GM20000 (cell line): ENCODE data around the gene EXOC6B.

Experiments
- DNase-seq: peaks from one replicate; pipeline ENCODE4 v3.0.0; 2012; ENCODE audit warnings: low spot score
- TF ChIP-seq, protein P1 (sequence below): IDR thresholded peaks from 2 replicates; pipeline ENCODE4 v1.5.1; 2012; ENCODE audit warnings: mild to moderate bottlenecking, control low read depth; ENCODE audit errors: extremely low read depth, missing control alignments

Gene EXOC6B

DNA sequence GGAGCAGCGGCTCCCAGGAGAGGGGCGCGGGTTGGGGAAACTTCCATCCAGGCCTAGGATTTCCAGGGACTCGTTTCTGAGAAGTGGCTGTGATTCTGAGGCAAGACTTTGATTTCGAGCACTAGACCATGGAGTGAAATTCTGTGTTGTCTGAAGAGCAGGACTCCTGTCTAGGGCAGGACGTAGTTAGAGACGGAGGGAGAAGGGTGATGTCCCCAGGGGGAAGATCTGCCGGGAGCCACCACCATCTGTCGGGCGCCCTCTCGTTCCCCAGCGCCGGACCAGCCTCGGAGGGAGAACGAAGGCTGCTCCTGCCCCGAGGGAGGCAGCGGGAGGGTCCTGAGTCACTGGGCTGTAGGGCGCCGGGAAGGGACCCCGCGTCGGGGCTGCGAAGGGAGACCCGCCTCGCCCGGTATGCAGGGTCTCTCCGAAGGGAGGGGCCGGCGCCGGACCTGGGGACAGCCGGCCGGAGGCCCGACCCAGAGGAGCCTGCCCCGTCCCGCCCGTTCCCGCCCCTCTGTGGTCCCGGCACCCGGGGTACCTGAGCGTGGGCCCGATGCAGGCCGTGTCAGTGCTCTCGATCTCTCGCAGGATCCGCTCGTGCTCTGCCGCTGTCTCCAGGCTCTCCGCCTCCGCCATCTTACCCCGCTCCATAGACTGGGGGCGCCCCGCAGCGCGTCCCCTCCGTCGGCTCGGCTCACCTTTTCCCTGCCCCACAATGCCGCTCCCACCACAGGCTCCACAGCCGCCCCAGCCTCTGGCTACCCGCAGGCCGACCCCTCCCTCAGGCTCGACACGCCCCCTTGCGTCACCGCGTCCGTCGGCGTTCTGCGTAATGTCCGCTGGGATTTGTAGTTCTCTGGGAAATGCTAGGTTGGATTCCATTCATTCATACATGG, at the start of gene EXOC6B:
Gene EXOC6B (minus strand): TSS at position 777 of the 899 bp plus-strand sequence.
- TF ChIP-seq, protein P1, sequence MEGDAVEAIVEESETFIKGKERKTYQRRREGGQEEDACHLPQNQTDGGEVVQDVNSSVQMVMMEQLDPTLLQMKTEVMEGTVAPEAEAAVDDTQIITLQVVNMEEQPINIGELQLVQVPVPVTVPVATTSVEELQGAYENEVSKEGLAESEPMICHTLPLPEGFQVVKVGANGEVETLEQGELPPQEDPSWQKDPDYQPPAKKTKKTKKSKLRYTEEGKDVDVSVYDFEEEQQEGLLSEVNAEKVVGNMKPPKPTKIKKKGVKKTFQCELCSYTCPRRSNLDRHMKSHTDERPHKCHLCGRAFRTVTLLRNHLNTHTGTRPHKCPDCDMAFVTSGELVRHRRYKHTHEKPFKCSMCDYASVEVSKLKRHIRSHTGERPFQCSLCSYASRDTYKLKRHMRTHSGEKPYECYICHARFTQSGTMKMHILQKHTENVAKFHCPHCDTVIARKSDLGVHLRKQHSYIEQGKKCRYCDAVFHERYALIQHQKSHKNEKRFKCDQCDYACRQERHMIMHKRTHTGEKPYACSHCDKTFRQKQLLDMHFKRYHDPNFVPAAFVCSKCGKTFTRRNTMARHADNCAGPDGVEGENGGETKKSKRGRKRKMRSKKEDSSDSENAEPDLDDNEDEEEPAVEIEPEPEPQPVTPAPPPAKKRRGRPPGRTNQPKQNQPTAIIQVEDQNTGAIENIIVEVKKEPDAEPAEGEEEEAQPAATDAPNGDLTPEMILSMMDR: no peak

DNA sequence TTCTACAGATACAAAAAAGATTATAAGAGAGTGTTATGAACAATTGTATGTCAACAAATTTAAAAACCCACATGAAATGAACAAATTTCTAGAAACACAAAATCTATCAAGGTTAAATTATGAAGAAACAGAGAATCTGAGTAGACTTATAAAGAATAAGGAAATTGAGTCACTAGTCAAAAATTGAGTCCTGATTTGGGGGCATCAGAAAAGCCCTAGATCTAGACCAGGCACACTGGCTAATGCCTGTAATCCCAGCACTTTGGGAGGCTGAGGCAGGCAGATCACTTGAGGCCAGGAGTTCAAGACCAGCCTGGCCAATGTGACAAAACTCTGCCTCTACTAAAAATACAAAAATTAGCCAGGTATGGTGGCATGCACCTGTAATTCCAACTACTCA, 46.0 kb upstream of the EXOC6B start:
- TF ChIP-seq, protein P1: no peak

More for the DNA sequence above, at the start of gene EXOC6B:
- DNase-seq: peak; percentile 83

DNA sequence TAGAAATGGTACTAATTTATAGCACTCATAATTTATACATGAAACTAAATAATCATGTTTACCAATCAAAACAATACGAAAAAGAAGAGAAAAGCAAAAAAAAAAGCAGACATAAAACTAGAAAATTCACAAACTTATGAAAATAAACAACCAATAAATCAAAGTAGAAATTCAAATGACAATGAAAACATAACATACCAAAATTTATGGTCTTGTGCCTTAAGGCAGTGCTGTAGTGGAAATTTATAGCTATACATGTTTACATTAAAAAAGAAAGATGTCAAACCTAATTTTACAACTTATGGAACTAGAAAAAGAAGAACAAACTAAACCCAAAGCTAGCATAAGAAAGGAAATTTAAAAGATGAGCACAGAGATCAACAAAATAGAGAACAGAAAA, 45.2 kb upstream of the EXOC6B start:
- TF ChIP-seq, protein P1: no peak
- DNase-seq: no peak

More for the DNA sequence above, 46.0 kb upstream of the EXOC6B start:
- DNase-seq: no peak

DNA sequence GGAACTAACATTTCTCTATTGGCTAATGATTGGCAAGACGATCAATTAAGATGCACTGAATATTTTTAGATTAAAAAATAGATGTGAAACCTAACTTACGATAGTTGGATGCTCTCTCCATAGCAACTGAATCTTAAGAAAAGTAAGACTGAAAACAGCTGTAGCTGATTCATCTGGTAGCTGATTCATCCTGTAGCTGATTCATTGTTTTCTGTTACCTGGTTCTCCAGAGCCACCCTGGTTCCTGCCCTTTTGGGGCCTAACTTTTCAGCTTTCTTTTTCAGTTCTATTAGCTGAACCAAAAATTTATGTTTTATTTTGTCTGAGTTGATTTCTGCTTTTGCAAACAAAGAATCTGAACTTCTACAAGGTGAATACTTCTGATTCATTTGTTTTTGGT, 38.7 kb upstream of the EXOC6B start:
- peak; percentile 48 for DNase-seq
- TF ChIP-seq, protein P1: no peak

DNA sequence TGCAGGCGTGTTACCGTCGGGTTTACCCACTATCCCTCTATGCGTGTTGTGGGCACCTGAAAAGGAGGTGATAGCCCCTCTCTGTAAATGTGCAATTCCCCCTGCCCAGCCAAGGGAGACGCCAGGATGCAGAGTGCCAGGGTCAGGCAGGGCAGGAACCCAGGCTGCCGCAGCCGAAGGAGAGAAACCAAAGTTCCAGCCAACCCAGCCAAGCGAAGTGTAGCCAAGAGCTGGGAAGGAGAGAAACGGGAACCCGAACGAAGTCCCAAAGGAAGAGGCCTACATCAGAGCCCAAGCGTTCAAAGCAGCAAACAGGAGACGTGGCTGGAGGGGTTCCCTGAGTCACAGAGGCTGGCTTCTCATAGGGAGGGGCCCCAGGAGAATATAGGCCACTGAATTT, 37.2 kb upstream of the EXOC6B start:
- TF ChIP-seq, protein P1: no peak
- DNase-seq: no peak

DNA sequence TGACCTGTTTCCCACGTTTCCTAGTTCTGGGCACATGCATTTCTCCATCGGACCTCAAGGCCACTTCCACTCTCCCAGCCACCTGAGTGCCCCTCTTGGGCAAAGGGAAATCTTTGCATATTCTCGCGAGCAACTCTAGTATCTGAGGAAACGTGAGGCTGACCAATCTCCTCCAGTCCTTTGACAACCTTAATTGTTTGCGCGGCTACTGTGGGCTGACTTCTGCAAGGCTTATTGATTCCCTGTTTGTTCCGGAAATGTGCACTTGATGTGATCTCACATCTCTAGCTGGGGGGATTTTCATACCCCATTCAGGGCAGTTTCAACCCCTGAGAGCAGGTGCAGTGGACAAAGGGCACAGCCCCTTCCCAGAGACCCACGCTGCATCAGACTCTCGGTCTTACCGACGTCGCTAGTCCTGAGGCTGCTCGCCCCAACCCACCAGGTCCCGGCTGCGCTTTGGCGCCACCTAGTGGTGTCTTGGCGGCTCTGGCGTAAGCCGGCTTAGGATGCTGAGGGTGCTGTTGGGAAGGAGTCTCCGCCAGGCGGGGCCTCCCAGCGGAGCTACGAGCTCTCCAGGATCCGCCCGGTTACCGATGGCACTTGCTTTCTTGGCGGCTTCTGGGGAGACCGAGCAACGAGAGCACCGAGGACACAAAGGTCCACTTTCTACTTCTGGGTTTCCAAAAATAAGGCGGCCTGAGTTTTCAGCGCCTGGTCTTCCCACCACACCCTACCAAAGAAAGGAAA, 36.6 kb upstream of the EXOC6B start:
- DNase-seq: peak; percentile 86
- TF ChIP-seq, protein P1: peak; percentile 98

DNA sequence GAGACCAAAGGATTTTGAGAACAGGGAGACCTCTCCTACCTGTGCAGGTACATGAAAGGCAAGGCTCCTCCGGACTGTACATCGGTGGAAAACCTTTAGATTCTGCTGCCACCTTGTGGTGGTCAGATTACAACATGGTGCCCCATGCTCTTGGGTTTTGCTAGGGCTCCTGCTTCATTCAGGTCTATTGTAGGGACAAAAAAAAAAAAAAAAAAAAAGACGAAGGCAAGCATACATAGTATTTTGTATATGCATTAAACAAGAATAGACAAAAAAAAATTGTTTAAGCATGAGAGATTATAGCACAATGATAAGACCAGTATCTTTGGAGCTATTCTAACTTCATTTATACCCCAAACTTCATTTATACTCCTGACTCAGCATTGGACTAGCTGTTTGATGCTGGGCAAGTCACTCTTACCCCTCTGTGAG, 34.0 kb upstream of the EXOC6B start:
- peak; percentile 61 for DNase-seq
- TF ChIP-seq, protein P1: peak; percentile 54
